Measurements from ENCODE around the gene NCBP2L. TPM values are rescaled to one million over a fixed set of nuclear protein-coding genes. Genes with fewer than 3 reads are reported as not detected.
A peak's percentile ranks its signal among the peaks of the same experiment; 100 is the strongest.

The NCBP2L gene
- polyA plus RNA-seq, 1 donor (not counting 4 experiments of a cell fraction or from before 2014, with no cell fraction given) = not detected

GRCh38 chrX:107823042-107823441, 45.5 kb downstream of the NCBP2L start:
- dilution Hi-C loops (cut with MboI; ENCODE audit: extremely low pct_ligation_motif_present, low sequenced_read_pairs) = no loop called here
- Histone ChIP-seq H3K27me3 (ENCODE audit: control insufficient read depth, extremely low read depth, insufficient read depth, low read length) (peaks cover 5% of the 10 kb centered on the region), H3K9me1 (ENCODE audit: control insufficient read depth, extremely low read depth, insufficient read depth, low read length) (no peaks in the 10 kb centered on the region), H3K79me2 (ENCODE audit: control insufficient read depth, insufficient read depth, low read length) (peaks cover 2% of the 10 kb centered on the region), H3K4me3 (ENCODE audit: control insufficient read depth in 2 of 3, extremely low read depth in 1 of 3, insufficient read depth in 2 of 3, low read depth in 1 of 3, low read length in 3 of 3) (no peak overlapping the region), H3K9ac (ENCODE audit: control insufficient read depth, extremely low read depth, insufficient read depth, low read length) (no peak overlapping the region), H2AFZ (ENCODE audit: control insufficient read depth, low read length) (no peak overlapping the region), H3K4me2 (ENCODE audit: control insufficient read depth, extremely low read depth, insufficient read depth, low read depth, low read length) (no peak overlapping the region), H3K36me3 (ENCODE audit: control insufficient read depth in 2 of 2, extremely low read depth in 1 of 2, insufficient read depth in 2 of 2, low read length in 2 of 2) (no peaks in the 10 kb centered on the region), H4K20me1 (ENCODE audit: control insufficient read depth, extremely low read depth, insufficient read depth, low read length) (no peaks in the 10 kb centered on the region), H3K4me1 (ENCODE audit: control insufficient read depth, extremely low read depth, insufficient read depth, low read length) (no peaks in the 10 kb centered on the region), H3K9me3 (ENCODE audit: control insufficient read depth, low read depth, low read length) (peaks cover 6% of the 10 kb centered on the region), H3K27ac (ENCODE audit: control insufficient read depth, insufficient read depth, low read length) (no peak overlapping the region)
- TF ChIP-seq, protein P1, sequence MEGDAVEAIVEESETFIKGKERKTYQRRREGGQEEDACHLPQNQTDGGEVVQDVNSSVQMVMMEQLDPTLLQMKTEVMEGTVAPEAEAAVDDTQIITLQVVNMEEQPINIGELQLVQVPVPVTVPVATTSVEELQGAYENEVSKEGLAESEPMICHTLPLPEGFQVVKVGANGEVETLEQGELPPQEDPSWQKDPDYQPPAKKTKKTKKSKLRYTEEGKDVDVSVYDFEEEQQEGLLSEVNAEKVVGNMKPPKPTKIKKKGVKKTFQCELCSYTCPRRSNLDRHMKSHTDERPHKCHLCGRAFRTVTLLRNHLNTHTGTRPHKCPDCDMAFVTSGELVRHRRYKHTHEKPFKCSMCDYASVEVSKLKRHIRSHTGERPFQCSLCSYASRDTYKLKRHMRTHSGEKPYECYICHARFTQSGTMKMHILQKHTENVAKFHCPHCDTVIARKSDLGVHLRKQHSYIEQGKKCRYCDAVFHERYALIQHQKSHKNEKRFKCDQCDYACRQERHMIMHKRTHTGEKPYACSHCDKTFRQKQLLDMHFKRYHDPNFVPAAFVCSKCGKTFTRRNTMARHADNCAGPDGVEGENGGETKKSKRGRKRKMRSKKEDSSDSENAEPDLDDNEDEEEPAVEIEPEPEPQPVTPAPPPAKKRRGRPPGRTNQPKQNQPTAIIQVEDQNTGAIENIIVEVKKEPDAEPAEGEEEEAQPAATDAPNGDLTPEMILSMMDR (optimal IDR thresholded peaks at IDR 0.05 in 1 of 3, IDR thresholded peaks at IDR 0.05 in 1 of 3, conservative IDR thresholded peaks at IDR 0.05 in 1 of 3; ENCODE audit: extremely low read depth in 1 of 3, insufficient read depth in 2 of 3, low read length in 3 of 3) = no peak
- no peak for TF ChIP-seq EZH2 (IDR thresholded peaks at IDR 0.05; ENCODE audit: low read length)
- FAIRE-seq (no peak), DNase-seq (ENCODE audit: low read depth, low spot score) (no peak)

- Histone ChIP-seq H3K9me1 (ENCODE audit: control insufficient read depth, extremely low read depth, insufficient read depth, low read length) (no peaks in the 10 kb centered on the region), H3K9ac (ENCODE audit: control insufficient read depth, extremely low read depth, insufficient read depth, low read length) (no peak overlapping the region), H3K4me2 (ENCODE audit: control insufficient read depth, extremely low read depth, insufficient read depth, low read depth, low read length) (no peak overlapping the region), H3K4me3 (ENCODE audit: control insufficient read depth in 2 of 3, extremely low read depth in 1 of 3, insufficient read depth in 2 of 3, low read depth in 1 of 3, low read length in 3 of 3) (no peak overlapping the region), H4K20me1 (ENCODE audit: control insufficient read depth, extremely low read depth, insufficient read depth, low read length) (no peaks in the 10 kb centered on the region), H3K27me3 (ENCODE audit: control insufficient read depth, extremely low read depth, insufficient read depth, low read length) (peaks cover 5% of the 10 kb centered on the region), H3K36me3 (ENCODE audit: control insufficient read depth in 2 of 2, extremely low read depth in 1 of 2, insufficient read depth in 2 of 2, low read length in 2 of 2) (no peaks in the 10 kb centered on the region), H3K9me3 (ENCODE audit: control insufficient read depth, low read depth, low read length) (peaks cover 6% of the 10 kb centered on the region), H3K79me2 (ENCODE audit: control insufficient read depth, insufficient read depth, low read length) (peaks cover 2% of the 10 kb centered on the region), H3K4me1 (ENCODE audit: control insufficient read depth, extremely low read depth, insufficient read depth, low read length) (no peaks in the 10 kb centered on the region), H3K27ac (ENCODE audit: control insufficient read depth, insufficient read depth, low read length) (no peak overlapping the region), H2AFZ (ENCODE audit: control insufficient read depth, low read length) (no peak overlapping the region)
- TF ChIP-seq, protein P1 (optimal IDR thresholded peaks at IDR 0.05 in 1 of 3, IDR thresholded peaks at IDR 0.05 in 1 of 3, conservative IDR thresholded peaks at IDR 0.05 in 1 of 3; ENCODE audit: extremely low read depth in 1 of 3, insufficient read depth in 2 of 3, low read length in 3 of 3) = no peak
- no peak for TF ChIP-seq EZH2 (IDR thresholded peaks at IDR 0.05; ENCODE audit: low read length)
- DNase-seq (ENCODE audit: low read depth, low spot score) (no peak), FAIRE-seq (peak; percentile 5)
- dilution Hi-C loops (cut with MboI; ENCODE audit: extremely low pct_ligation_motif_present, low sequenced_read_pairs) = no loop called here
Measured at GRCh38 chrX:107823456-107823855, 45.9 kb downstream of the NCBP2L start.

Measured in keratinocyte (primary cell).